Body of pancreas (tissue), 4 donors: Measurements from ENCODE around the gene C5orf52.

ENCODE experiments used
- POLR2A ChIP-seq, 3 donors: fragments of 450-650 bp; IDR thresholded peaks; one replicate each; pipeline ENCODE4 v1.6.1; 2016; ENCODE audit warnings: antibody characterized with exemption in 3 of 3, mild to moderate bottlenecking in 2 of 3
- TF ChIP-seq, protein P1 (sequence below), 7 experiments: fragments of 450-650 bp in 4 of 7; fragments of 200-600 bp in 3 of 7; sonication (generic) in 3 of 7; IDR thresholded peaks; one replicate each; pipeline ENCODE4 v1.5.1; 2016 to 2019; ENCODE audit warnings: antibody characterized with exemption in 7 of 7

DNA sequence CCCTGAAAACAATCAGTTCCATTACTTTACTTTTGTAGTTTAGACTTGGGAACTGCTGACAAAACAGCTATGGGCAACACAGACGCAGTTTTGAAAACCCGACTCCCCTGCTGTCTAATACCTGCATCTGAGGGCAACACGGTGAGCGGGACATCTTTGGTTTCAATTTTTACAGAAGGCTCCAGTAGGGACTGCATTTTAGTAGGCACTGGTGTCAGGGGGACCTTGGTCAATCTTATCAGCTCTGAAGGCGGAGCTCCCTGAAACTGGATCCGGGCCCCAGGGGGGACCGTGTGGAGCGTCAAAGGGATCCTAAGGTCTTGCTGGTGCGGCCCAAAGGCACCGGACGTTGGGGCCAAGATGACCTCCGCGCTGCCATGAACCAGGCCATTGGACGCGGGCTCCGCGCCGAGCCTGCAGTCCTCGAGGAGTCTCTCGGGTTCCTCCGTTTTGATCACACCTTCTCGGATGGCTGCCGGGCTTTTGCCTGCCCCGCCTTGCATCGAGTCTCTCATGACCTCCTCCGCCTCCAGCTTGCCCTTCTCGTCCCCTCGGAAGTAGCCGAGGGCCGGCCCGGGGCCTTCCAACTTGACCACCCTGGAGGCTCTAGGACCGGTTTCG lies 20.2 kb upstream of the C5orf52 start:
- TF ChIP-seq, protein P1, sequence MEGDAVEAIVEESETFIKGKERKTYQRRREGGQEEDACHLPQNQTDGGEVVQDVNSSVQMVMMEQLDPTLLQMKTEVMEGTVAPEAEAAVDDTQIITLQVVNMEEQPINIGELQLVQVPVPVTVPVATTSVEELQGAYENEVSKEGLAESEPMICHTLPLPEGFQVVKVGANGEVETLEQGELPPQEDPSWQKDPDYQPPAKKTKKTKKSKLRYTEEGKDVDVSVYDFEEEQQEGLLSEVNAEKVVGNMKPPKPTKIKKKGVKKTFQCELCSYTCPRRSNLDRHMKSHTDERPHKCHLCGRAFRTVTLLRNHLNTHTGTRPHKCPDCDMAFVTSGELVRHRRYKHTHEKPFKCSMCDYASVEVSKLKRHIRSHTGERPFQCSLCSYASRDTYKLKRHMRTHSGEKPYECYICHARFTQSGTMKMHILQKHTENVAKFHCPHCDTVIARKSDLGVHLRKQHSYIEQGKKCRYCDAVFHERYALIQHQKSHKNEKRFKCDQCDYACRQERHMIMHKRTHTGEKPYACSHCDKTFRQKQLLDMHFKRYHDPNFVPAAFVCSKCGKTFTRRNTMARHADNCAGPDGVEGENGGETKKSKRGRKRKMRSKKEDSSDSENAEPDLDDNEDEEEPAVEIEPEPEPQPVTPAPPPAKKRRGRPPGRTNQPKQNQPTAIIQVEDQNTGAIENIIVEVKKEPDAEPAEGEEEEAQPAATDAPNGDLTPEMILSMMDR (IDR thresholded peaks at IDR 0.05): no peak
- no peak for TF ChIP-seq POLR2A (IDR thresholded peaks at IDR 0.05)
